Spinal cord (tissue), 10 donors: Measurements from ENCODE around the gene CADM1. TPM values are rescaled to one million over a fixed set of nuclear protein-coding genes. Genes with fewer than 3 reads are reported as not detected.
A peak's percentile ranks its signal among the peaks of the same experiment; 100 is the strongest.

Experiments
- DNase-seq, 6 donors: peaks; one replicate each; pipeline versions ENCODE4 v3.0.0 to v3.0.0-alpha.2; 2013 to 2015; ENCODE audit warnings: low spot score in 6 of 6, low read depth in 4 of 6
- H3K27ac ChIP-seq: one replicate; pipeline ENCODE4 v1.5.1; 2013; ENCODE audit warnings: low read depth, low read length, control low read depth
- H3K27me3 ChIP-seq: one replicate; pipeline ENCODE4 v1.6.1; 2013; ENCODE audit warnings: low read length; ENCODE audit not compliant: control insufficient read depth, insufficient read depth
- H3K36me3 ChIP-seq: one replicate; pipeline ENCODE4 v1.6.1; 2013; ENCODE audit warnings: low read length; ENCODE audit not compliant: control insufficient read depth, insufficient read depth
- H3K4me1 ChIP-seq: one replicate; pipeline ENCODE4 v1.6.1; 2013; ENCODE audit warnings: low read length; ENCODE audit not compliant: control insufficient read depth, insufficient read depth
- H3K4me3 ChIP-seq: one replicate; pipeline ENCODE4 v1.5.1; 2013; ENCODE audit warnings: low read depth, low read length, control low read depth
- H3K9me3 ChIP-seq: one replicate; pipeline ENCODE4 v1.6.1; 2013; ENCODE audit warnings: low read length; ENCODE audit not compliant: control insufficient read depth, insufficient read depth
- WGBS: methylation state at CpG from one replicate; pipeline ENCODE4 v1.1.5; 2013; ENCODE audit warnings: missing lambda C conversion rate; ENCODE audit not compliant: insufficient coverage; 5-methylcytosine and 5-hydroxymethylcytosine counted together
- polyA plus RNA-seq, 2 donors: library from polyadenylated mRNA; unstranded; fragments of 120-200 nt; gene quantifications; one replicate each; pipeline ENCODE4 v1.2.1, GENCODE V29; 2013; ENCODE audit not compliant: insufficient read length in 2 of 2
- total RNA-seq, 2 donors: library from RNA; depleted of rRNA in 1 of 2; stranded (reverse); fragments of 120-200 nt in 1 of 2; fragments of >200 nt in 1 of 2; gene quantifications; one replicate each; pipeline versions ENCODE4 v1.2.3 to v1.2.4, GENCODE V29; 2013 to 2014
- donor health status: healthy.

The CADM1 gene
- total and polyA plus RNA-seq, 4 donors, result 106 to 180 (median 132) TPM

GRCh38 chr11:115361025-115361424 lies 143.2 kb downstream of the CADM1 start:
- H3K27ac ChIP-seq, result no peak overlapping the region
- WGBS, result no CpG with 5 or more reads among the region's 1 CpG
- H3K9me3 ChIP-seq, result no peaks in the 10 kb centered on the region
- no peaks in the 10 kb centered on the region for H3K4me1 ChIP-seq
- H3K4me3 ChIP-seq, result no peak overlapping the region
- DNase-seq, result no peak
- H3K36me3 ChIP-seq, result no peaks in the 10 kb centered on the region
- no peaks in the 10 kb centered on the region for H3K27me3 ChIP-seq

- Histone ChIP-seq H3K9me3 (no peaks in the 10 kb centered on the region), H3K4me3 (no peak overlapping the region), H3K36me3 (no peaks in the 10 kb centered on the region), H3K27ac (no peak overlapping the region), H3K4me1 (no peaks in the 10 kb centered on the region), H3K27me3 (no peaks in the 10 kb centered on the region)
- DNase-seq, result no peak
- 67% methylated on average over 3 of the region's 7 CpGs for WGBS
Observed at GRCh38 chr11:115360186-115360824, 143.9 kb downstream of the CADM1 start.

GRCh38 chr11:115357066-115357465 lies 147.1 kb downstream of the CADM1 start:
- 14% methylated on average over 2 of the region's 5 CpGs for WGBS
- no peak overlapping the region for H3K27ac ChIP-seq
- no peaks in the 10 kb centered on the region for H3K4me1 ChIP-seq
- no peaks in the 10 kb centered on the region for H3K27me3 ChIP-seq
- DNase-seq, result peak in 1 of 6 donors; percentile 54
- no peaks in the 10 kb centered on the region for H3K9me3 ChIP-seq
- no peaks in the 10 kb centered on the region for H3K36me3 ChIP-seq
- H3K4me3 ChIP-seq, result no peak overlapping the region

- Histone ChIP-seq H3K27ac (no peak overlapping the region), H3K27me3 (no peaks in the 10 kb centered on the region), H3K4me3 (no peak overlapping the region), H3K9me3 (no peaks in the 10 kb centered on the region), H3K36me3 (no peaks in the 10 kb centered on the region), H3K4me1 (no peaks in the 10 kb centered on the region)
- DNase-seq, result no peak
- no CpG with 5 or more reads among the region's 6 CpGs for WGBS
Observed at GRCh38 chr11:115352805-115353485, 151.3 kb downstream of the CADM1 start.

GRCh38 chr11:115349335-115350017 lies 154.7 kb downstream of the CADM1 start:
- no peak overlapping the region for H3K27ac ChIP-seq
- peak in 1 of 6 donors; percentile 48 for DNase-seq
- H3K9me3 ChIP-seq, result no peaks in the 10 kb centered on the region
- WGBS, result 100% methylated on average over 1 of the region's 7 CpGs
- H3K4me1 ChIP-seq, result peaks cover 3% of the 10 kb centered on the region
- H3K4me3 ChIP-seq, result no peak overlapping the region
- H3K27me3 ChIP-seq, result no peaks in the 10 kb centered on the region
- H3K36me3 ChIP-seq, result no peaks in the 10 kb centered on the region

GRCh38 chr11:115348416-115348815 lies 155.8 kb downstream of the CADM1 start:
- 100% methylated on average over 1 of the region's 6 CpGs for WGBS
- no peak for DNase-seq
- no peaks in the 10 kb centered on the region for H3K9me3 ChIP-seq

GRCh38 chr11:115347106-115347505 lies 157.1 kb downstream of the CADM1 start:
- peaks cover 3% of the 10 kb centered on the region for H3K4me1 ChIP-seq
- peak in 1 of 6 donors; percentile 72 for DNase-seq
- 75% methylated on average over 2 of the region's 4 CpGs for WGBS
- H3K27me3 ChIP-seq, result no peaks in the 10 kb centered on the region
- no peak overlapping the region for H3K4me3 ChIP-seq
- no peaks in the 10 kb centered on the region for H3K36me3 ChIP-seq
- H3K27ac ChIP-seq, result no peak overlapping the region
- H3K9me3 ChIP-seq, result no peaks in the 10 kb centered on the region

More at GRCh38 chr11:115348416-115348815, 155.8 kb downstream of the CADM1 start:
- Histone ChIP-seq H3K27me3 (no peaks in the 10 kb centered on the region), H3K36me3 (no peaks in the 10 kb centered on the region), H3K4me1 (peaks cover 3% of the 10 kb centered on the region), H3K4me3 (no peak overlapping the region), H3K27ac (no peak overlapping the region)

GRCh38 chr11:115345840-115346239 lies 158.4 kb downstream of the CADM1 start:
- Histone ChIP-seq H3K27me3 (no peaks in the 10 kb centered on the region), H3K36me3 (no peaks in the 10 kb centered on the region), H3K4me3 (no peak overlapping the region), H3K4me1 (peaks cover 3% of the 10 kb centered on the region), H3K27ac (no peak overlapping the region), H3K9me3 (no peaks in the 10 kb centered on the region)
- DNase-seq, result no peak
- WGBS, result 56% methylated on average over 2 of the region's 2 CpGs

- Histone ChIP-seq H3K27me3 (no peaks in the 10 kb centered on the region), H3K4me3 (no peak overlapping the region), H3K36me3 (no peaks in the 10 kb centered on the region), H3K27ac (no peak overlapping the region), H3K4me1 (peaks cover 3% of the 10 kb centered on the region), H3K9me3 (no peaks in the 10 kb centered on the region)
- DNase-seq, result peak in 1 of 6 donors; percentile 19
Observed at GRCh38 chr11:115345361-115345760, 158.9 kb downstream of the CADM1 start.
